ENCODE data around the gene TTLL11. TPM values are rescaled to one million over a fixed set of nuclear protein-coding genes. Genes with fewer than 3 reads are reported as not detected.
A peak's percentile ranks its signal among the peaks of the same experiment; 100 is the strongest.

TTLL11 gene
- total RNA-seq, 1 donor from 2014 or later = 5.3 TPM

DNA sequence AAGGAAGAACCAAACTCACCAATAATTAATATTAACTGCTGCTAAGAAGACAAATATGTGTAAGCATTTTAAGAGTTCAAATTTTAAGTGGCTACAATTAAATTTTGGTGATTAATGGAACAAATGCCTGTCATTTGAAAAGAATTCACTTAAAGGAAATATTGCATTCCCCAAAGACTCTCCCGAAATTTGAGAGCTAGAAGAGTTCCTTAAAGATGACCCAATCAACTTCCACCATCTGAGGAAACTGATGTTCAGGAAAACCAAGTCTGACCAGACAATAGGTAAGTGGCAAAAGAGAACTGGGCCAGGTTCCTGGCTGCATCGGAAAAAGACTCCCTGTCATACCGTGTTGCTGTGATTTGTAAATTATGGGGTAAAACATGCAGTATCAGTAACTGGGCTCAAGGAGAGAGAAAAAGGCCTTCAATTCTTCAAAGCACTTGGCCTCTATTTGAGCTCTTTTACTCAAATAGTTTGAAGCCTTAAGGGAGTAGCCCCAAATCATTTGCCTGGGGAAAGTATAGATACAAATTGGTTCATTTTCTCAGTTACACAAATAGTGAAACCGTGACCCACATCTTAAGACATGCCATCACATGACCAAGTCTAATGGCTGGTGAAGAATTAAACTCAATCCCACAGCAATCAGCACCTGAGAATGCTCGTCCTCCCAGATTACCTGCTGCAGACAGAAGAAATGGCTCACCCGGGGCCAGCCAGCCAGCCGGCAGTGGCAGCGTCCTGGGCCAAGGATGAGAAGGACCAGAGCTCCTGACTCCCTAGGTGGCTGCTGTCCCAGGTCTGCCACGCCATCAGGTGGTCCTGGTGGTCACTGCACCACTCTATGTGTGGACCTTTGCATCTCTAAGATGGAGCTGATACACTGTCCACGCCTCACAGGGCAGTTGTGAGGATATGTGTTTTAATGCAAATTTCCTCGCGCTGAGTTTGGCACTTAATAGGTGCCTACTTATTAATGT is 162.9 kb downstream of the TTLL11 start:
- peak; percentile 42 for DNase-seq

DNA sequence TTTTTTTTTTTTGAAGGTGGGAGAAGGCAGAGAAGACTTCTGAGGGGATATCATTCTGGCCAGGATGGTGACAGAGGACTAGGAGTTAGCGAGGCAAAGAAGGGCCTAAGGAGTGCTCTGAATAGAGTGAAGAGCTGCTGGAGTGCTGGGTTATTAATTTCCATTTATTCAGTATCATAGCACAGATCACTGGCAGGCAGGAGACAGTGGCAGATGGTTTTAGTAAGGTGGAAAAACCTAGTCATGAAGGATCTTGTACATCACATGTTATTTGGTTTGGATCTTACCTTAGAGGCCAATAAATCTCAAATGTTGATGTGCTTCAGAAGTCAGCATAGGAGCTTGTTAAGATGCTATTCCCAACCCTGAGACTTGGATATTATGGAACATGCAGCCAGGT is 165.5 kb downstream of the TTLL11 start:
- DNase-seq = no peak

DNA sequence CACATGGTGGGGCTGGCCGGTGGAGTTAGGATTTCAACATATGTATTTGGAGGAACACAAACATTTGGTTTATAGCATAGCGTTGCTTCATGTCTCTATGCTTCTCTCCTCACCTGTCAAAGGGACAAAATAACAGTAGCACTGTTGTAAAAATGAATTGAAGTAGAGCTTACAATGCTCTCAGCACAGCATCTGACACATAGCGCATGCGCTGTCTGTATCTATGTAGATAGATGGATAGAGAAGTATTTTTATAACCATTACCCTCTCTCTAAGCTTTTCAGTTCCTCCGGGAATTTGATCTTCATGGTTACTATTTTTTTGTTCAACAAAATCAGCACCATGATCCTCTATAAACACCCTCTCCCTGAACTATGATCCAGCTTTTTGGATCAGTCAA is 166.0 kb downstream of the TTLL11 start:
- no peak for DNase-seq

DNA sequence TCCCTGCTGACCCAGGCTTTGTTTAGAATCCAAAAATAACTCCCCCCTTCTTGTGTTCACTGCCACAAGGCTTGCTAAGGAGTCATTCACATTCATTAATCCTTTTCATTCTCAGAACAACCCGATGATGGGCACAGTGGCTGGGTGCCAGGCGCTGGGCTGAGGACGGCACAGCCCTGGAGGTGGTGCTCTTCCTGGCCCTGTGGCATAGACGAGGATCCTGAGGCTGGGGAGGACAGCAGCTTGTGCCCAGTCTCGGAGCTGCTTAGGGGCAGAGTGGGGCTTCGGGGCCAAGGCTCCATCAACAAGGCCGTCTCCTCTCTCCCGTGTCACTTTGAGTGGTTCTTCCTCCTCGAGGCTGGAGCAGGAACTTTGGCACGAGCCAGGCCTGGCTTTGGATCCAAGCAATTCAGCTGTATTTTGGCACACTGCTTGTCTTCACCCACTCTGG is 166.7 kb downstream of the TTLL11 start:
- no peak for DNase-seq

DNA sequence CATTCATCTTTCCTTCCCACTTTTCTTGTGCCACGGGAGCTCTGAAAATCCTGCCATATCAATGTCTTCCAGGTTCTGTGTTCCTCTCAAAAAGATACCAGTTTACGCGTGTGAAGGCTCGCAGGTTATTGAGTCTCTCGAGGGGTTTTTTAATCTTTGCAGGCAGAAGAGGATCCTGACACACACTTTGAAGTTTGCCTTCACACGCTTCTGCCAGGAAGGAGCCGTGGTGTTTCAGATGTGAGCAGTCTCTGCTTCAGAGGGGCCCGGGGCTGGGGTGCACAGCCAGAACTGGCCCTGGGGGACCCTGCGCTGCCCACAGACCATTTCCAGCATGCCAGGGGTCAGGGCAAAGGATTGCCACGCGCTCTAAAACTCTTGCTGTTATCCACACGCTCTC is 167.2 kb downstream of the TTLL11 start:
- DNase-seq = no peak

DNA sequence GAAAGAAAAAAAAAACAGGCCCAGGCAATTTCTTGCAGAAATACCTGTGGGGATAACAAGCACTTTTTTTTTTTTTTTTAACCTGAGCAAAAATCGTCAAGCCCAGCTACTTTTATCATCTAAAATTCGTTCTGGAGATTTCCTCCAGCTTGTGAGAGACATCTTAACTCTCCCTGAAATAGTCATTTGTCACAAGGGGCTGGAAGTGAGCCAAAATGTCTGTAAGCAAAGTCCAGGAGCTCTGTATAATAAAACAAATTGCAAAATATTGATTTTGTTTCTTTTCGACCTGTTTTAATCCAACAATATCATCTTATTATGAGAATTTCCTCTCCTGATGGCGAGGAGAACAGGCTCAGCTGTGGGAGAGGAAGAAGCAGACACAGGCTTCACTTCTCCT is 168.4 kb downstream of the TTLL11 start:
- DNase-seq = no peak

DNA sequence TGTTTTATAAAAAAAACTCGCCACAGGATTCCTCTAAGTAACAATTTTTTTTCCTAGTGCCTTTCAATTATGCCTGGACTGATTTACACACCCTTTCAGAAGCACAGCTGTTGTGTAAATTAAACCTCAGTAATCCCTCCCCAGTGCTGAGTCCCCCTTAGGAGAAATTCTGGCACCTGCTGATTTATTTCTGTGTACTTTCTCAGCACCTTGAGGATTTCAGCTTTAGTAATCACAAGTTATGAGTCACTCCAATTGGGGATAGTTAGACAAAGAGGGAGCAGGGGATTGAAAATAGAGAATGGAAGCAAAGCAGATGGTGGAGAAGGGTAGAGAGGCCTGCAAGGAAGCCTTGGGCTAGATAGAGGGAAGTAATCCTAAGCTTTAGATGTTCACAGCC is 171.7 kb downstream of the TTLL11 start:
- no peak for DNase-seq

DNA sequence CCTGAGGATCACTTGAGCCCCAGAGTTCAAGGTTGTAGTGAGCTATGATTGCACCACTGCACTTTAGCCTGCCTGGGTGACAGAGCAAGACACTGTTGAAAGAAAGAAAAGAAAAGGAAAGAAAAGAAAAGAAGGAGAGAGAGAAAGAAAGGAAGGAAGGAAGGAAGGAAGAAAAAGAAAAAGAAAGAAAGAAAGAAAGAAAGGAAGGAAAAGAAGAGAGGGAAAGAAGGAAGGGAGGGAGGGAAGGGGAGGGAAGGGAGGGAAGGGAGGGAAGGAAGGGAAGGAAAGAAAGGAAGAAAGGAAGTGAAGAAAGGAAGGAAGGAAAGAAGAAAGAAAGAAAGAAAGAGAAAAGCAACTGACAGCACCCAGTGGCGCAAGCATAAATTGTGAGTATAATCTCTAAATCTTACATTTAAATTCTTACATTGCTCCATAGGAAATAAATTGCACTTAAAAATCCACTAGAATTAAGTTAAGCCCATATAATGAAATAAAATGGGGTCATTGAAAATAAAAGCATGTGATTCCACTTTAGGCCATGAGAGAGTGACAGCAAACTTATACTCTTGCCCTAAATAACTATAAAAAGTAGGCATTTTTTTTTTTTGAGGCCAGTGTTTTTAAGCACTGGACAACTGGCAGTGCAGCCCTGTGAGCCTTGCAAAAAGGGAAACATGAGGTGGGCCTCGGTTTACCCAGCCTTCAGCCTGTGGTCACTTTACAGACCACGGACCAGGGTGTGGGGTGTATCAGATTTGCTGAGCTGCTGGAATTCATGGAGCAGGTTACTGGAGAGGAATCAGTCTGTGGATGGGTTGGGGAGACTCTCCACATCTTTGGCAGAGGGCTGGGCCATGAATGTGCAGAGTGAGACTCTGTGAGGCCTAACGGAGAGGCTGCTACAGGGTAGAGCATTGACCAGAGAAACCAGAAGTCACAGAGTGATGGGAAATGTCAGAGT is 175.5 kb downstream of the TTLL11 start:
- no peak for DNase-seq

DNA sequence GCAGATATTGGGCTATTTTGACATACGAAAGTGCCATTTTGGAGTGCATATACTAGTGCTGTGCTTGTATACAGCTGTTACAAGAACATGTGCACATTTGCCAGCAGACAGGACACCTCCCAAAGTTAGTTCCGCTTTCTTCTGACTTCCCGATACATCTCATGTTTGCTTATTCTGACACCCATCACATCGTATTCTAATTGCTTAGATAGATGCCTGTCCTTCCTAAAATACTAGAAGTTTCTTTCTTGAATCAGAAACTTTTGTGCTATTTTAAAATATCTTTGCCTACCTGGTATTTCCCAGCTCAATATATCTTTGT is 177.8 kb downstream of the TTLL11 start:
- DNase-seq = no peak

DNA sequence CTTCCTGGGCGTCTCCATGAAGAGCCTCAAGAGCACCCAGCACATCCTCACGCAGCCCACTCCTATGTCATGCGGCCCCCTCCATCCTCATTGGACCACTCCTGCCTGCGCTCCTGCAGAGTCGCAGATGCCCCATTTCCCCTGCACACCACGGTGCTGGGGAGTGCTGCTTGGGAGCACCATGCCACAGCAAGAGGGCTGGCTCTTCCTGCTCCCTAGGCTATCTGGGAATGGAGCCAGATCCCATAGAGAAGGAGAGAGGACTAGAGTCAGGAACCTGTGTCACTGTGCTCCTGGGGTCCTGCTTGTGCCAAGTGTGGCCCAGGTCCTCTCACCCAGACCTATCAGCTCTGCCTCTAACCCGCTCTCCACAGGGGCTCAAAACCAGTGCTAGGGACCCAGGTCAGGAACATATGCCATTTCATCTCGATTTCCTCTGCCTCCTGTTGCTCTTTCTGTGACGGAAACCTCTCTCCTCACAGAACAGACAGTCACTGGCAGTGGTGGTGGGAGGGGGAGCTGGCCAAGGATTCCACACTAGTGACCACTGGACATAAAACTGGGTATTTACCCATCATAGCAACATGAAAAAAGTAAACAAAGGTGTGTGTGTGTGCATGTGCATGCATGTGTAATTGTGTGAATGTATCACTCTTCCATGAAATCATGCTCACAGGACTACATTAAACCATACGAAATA is 178.4 kb downstream of the TTLL11 start:
- no peak for DNase-seq

DNA sequence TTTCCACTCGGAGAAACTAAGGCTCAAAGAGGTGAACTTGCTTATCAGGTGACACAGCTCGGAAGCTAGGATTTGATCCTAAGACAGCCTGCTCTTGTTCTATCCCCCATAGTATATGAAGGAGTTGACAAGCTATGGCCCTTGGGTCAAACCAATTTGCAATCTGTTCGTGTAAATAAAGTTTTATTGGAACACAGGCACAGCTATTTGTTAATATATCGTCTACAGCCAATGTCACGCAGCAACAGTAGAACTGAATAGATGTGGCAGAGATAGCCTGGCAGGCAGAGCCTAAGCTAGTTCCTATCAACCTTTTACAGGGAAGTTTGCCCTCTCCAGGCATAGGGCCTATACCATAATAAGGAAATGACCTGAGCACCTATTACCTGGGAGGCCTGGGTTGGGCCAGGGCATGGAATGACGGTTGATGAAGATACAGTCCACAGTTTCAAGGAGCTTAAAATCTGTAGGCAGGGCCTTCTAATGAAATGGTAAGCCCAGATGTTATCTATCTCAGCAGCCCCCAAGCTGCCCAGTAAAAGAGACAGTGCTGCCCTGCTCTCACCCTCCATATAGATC is 179.0 kb downstream of the TTLL11 start:
- DNase-seq = no peak

DNA sequence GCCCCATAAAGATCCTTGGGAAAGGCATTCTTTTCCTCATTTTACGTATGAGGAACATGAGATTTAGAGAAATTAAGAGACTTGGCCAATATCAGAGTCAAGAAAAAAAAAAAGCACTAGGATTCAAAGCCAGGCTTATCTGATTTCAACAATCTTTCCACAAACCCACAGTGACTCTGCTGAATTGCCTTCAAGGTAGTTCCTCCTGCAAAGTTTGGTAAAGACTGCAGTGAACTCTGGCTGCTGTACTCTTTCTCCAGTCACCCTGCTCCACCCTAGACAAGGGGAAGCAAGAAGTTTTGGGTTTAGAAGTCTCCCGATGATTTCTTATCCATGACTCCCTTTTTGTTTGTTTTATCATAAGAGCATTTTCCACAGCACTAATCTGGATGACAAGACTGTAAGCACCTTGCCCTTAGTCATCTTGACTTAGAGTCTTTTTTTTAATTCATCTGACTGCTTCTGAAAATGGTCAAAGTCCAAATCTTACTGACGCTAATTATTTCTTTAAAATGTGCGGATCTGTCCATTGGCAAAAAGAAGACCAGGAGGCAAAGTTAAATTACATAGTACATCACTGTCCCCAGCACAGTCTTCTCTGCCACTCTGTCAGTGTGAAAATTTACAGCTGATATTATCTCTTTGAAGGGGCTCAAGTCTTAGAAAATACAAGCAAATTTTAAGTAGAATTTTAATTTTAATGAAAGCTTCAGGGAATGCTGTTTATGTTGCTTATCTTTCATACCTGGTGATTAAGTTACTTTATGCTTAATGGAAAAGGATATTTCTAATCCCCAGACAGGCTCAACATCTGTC is 180.1 kb downstream of the TTLL11 start:
- no peak for DNase-seq

DNA sequence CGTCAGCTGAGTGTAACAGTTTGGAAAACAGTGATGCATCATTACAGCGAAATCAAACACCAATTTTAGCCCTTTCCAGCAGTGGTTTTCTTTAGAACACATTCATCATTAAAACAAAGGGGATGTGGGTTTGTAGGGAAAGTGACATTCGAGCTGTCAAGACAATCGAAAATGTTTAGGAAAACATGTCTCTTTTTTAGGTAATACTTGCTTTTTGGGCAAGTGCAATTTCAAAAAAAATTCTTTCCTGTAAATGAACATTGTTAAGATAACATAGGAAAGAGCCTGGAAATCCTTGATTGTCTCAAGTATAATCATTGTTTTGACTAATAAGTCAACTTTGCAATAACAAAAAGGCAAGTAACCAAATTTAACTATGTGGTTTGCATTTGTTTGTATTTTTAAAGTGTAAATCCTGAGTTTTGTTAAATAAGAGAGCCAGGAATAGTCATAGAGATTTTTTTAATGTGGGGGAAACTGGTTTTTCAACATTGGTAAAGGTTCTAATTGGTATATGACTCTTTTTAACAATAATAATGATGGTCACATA is 182.5 kb downstream of the TTLL11 start:
- DNase-seq = no peak

DNA sequence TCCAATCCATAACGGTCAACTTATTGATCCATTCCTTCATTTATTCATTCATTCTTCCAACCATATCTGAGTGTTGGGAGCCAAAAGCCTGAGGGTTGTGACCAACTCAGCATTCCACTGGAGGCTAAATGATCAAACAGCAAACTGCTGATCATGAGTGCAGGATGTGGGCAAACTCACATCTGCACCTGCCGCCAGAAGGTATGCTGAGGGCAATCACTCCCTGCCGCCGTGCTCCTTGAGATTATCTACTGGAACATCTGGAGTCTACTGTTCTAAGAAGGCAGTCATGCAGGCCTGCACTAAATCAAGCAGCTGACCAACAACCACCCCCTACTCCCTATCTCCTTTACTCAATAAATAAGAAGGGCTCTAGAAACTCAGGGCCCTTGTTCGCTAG is 184.0 kb downstream of the TTLL11 start:
- no peak for DNase-seq

DNA sequence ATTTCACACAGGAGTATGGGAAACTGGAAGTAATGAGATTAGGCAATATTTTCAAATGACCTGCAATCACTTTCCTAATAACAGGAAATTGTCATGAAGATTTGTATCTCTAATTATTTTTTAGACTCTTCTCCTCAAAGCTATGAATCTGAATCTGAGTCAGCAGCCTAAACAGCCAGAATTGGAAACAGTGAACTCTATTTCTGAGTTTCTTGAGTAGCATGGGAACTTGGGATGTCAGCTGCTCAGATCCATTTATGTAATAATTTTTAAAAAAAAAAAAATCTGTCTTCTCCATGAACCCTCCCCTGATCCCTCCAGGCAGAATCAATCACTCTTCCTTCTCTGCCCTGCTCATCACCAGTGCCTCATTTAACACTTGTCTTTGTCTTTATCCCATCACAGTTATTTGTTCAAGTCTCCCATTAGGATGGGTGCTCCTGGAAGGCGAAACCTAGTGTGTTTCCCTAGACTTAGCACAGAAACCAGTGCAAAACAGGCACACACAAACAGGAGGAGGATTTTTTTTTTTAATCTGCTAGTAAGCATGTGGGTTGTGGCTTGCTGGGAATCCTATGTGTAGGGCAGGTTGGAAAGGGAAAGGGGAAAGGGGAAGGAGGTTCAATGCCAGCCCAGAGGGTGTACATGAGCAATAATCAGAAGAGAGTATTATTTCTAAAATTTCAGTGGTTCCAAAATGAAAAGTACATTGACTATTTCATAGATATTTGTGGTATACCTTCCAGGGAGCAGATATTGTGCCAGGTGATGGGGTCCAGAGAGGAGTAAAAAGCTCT is 186.8 kb downstream of the TTLL11 start:
- peak; percentile 26 for DNase-seq

DNA sequence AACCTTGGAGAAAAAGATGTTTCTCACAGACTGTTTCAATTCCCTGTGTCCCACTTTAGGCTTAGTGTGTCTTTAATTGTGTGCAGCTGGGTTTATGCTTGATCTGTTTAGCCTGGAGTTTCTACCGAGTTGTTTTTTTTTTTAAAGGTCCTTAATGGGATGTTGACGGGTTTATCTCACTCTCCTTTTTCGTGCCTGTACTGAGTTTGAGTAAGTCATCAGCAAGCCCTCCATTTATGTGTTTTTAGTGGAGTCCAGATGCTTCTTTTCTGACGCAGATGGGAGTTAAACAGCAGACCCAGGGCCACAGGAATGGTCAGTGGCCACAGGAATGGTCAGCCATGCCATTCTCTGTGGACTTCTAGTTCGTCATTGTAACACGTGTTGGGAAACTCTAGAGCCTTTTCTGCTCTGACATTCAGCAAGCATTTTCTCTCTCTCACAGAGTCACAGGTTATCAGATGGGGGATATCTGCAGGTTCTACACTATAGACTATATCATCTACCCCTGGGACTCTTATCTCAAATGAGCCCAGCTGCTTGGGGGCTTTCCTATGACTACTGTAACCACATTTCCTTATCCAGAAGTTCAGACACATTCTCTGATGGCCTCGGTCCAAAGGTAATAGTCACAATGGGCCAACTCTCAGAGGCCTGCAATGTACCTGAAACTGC is 190.5 kb downstream of the TTLL11 start:
- DNase-seq = peak; percentile 78

DNA sequence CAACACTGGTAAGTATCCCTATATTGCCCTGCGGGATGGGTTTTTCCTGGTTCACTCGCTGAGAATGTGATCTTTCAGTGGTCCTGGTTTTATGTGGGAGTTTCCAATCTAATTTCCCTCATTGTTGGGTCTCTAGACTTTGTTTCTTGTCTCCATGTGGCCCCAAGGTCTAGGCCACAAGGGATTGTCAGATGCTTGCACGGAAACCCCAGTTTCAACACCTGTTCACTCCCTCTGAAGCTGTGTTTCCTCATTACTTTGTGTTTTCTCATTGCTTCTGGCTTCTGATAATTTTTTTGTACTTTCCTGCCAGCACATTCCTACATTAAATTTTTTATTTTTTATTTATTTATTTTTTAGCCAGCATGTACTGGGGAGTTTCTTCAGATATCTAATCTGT is 191.5 kb downstream of the TTLL11 start:
- DNase-seq = no peak

DNA sequence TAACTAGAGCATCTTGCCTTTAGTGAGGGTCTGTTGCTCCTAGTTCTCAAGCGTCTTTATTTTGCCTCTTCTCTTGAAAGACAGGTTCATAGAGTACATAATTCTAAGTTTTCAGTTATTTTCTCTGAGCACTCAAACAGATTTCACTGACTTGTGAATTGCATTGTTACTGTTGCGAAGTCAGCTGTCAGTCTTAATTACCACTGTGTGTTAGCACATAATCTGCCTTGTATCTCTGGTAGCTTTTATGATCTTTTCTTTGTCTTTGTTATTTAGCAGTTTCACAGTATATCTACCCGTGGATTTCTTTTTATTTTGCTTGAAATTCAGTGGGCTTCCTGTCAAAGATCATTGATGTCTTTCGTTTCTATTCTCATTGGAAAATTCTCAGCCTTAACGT is 192.9 kb downstream of the TTLL11 start:
- no peak for DNase-seq

DNA sequence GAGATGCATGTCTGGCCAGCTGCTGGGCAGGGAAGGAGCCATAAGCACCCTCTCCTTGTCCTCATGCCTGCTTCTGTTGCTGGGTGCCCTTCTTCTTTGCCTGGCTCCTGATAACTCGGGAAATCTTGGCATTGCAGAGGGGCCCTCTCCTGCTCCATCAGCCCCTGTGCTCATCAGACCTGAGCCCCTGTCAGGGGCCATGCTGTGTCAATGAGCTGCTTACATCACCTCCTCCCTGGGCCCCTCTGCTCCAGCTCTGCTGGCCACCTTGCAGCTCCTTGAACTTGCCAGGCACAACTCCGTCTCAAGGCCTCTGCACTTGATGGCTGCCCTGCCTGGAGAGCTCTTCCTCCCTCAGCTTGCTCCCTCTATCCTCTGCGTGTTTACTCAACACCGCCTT is 194.3 kb downstream of the TTLL11 start:
- DNase-seq = no peak

DNA sequence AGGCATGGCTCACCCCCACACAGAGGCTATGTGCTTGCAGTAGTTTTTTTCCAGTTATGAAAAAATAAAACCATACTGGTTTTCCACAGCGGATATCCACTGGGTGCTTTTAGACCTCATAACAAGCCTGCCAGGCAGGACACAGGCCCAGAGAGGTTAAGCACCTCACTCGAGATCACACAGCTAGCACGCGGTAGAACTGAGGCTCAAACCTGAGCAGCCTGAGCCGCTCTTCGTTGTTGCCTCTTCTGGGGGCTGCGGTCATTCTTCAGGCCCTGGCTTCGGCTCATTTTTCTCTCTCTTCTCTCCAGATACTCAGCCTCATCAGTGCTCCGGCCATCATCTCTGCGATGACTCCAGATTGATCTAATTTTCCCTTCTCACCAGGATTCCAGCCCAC is 196.0 kb downstream of the TTLL11 start:
- DNase-seq = no peak
